ENCODE results near the gene DDX1.
"Not testable (repeated sequence)": the region's sequence is repeated elsewhere in the genome, so short reads cannot be mapped to it uniquely, and the experiment has no call there.

Gene DDX1

GRCh38 chr2:15595936-15596335 lies 4.3 kb downstream of the DDX1 start:
- no peak for DNase-seq (ENCODE audit: low read depth)

GRCh38 chr2:15596350-15596749 lies 4.7 kb downstream of the DDX1 start:
- no peak for DNase-seq (ENCODE audit: low read depth)

GRCh38 chr2:15596968-15597367 lies 5.3 kb downstream of the DDX1 start:
- no peak for DNase-seq (ENCODE audit: low read depth)

- DNase-seq (ENCODE audit: low read depth) = no peak
Measured at GRCh38 chr2:15599994-15600393, 8.3 kb downstream of the DDX1 start.

GRCh38 chr2:15601681-15602080 lies 10.0 kb downstream of the DDX1 start:
- no peak for DNase-seq (ENCODE audit: low read depth)

GRCh38 chr2:15602393-15602792 lies 10.7 kb downstream of the DDX1 start:
- DNase-seq (ENCODE audit: low read depth) = no peak

GRCh38 chr2:15603044-15603765 lies 11.5 kb downstream of the DDX1 start:
- DNase-seq (ENCODE audit: low read depth) = no peak

GRCh38 chr2:15603948-15604347 lies 12.3 kb downstream of the DDX1 start:
- DNase-seq (ENCODE audit: low read depth) = no peak

GRCh38 chr2:15605721-15606120 lies 14.1 kb downstream of the DDX1 start:
- DNase-seq (ENCODE audit: low read depth) = no peak

GRCh38 chr2:15606481-15607441 lies 15.1 kb downstream of the DDX1 start:
- DNase-seq (ENCODE audit: low read depth) = no peak

GRCh38 chr2:15607709-15608391 lies 16.2 kb downstream of the DDX1 start:
- no peak for DNase-seq (ENCODE audit: low read depth)

- no peak for DNase-seq (ENCODE audit: low read depth)
Measured at GRCh38 chr2:15608392-15608761, 16.7 kb downstream of the DDX1 start.

- no peak for DNase-seq (ENCODE audit: low read depth)
Measured at GRCh38 chr2:15609341-15610042, 17.8 kb downstream of the DDX1 start.

GRCh38 chr2:15610430-15610952 lies 18.8 kb downstream of the DDX1 start:
- no peak for DNase-seq (ENCODE audit: low read depth)

- not testable (repeated sequence) for DNase-seq (ENCODE audit: low read depth)
Measured at GRCh38 chr2:15612101-15612500, 20.4 kb downstream of the DDX1 start.

- no peak for DNase-seq (ENCODE audit: low read depth)
Measured at GRCh38 chr2:15613736-15614429, 22.2 kb downstream of the DDX1 start.

GRCh38 chr2:15614545-15615300 lies 23.1 kb downstream of the DDX1 start:
- no peak for DNase-seq (ENCODE audit: low read depth)

- no peak for DNase-seq (ENCODE audit: low read depth)
Measured at GRCh38 chr2:15615301-15615920, 23.7 kb downstream of the DDX1 start.

- no peak for DNase-seq (ENCODE audit: low read depth)
Measured at GRCh38 chr2:15616429-15616828, 24.8 kb downstream of the DDX1 start.

Data from non-pigmented ciliary epithelial cell (primary cell).